ENCODE results near the gene SERPINH1. TPM values are rescaled to one million over a fixed set of nuclear protein-coding genes. Genes with fewer than 3 reads are reported as not detected.

The SERPINH1 gene
- total and polyA plus RNA-seq, 3 donors from 2014 or later, result 92.2 to 178 (median 122) TPM

GRCh38 chr11:75578977-75579376 lies 16.9 kb downstream of the SERPINH1 start:
- no peaks in the 10 kb centered on the region for H3K36me3 ChIP-seq (ENCODE audit: low read depth, missing control alignments)
- intact Hi-C loops (cut with DNase I; ENCODE audit: low total_unique reads), result no loop called here
- no peak overlapping the region for H3K27ac ChIP-seq
- H3K4me3 ChIP-seq, result no peak overlapping the region
- no peak for TF ChIP-seq POLR2A (IDR thresholded peaks at IDR 0.05)
- TF ChIP-seq, protein P1, sequence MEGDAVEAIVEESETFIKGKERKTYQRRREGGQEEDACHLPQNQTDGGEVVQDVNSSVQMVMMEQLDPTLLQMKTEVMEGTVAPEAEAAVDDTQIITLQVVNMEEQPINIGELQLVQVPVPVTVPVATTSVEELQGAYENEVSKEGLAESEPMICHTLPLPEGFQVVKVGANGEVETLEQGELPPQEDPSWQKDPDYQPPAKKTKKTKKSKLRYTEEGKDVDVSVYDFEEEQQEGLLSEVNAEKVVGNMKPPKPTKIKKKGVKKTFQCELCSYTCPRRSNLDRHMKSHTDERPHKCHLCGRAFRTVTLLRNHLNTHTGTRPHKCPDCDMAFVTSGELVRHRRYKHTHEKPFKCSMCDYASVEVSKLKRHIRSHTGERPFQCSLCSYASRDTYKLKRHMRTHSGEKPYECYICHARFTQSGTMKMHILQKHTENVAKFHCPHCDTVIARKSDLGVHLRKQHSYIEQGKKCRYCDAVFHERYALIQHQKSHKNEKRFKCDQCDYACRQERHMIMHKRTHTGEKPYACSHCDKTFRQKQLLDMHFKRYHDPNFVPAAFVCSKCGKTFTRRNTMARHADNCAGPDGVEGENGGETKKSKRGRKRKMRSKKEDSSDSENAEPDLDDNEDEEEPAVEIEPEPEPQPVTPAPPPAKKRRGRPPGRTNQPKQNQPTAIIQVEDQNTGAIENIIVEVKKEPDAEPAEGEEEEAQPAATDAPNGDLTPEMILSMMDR (IDR thresholded peaks at IDR 0.05), result no peak
- H3K4me1 ChIP-seq, result peaks cover 9% of the 10 kb centered on the region
- no peaks in the 10 kb centered on the region for H3K27me3 ChIP-seq
- DNase-seq, result no peak
- WGBS, 2 donors, result 17 to 21% methylated on average over 1 of the region's 1 CpG
- no peaks in the 10 kb centered on the region for H3K9me3 ChIP-seq

DNA sequence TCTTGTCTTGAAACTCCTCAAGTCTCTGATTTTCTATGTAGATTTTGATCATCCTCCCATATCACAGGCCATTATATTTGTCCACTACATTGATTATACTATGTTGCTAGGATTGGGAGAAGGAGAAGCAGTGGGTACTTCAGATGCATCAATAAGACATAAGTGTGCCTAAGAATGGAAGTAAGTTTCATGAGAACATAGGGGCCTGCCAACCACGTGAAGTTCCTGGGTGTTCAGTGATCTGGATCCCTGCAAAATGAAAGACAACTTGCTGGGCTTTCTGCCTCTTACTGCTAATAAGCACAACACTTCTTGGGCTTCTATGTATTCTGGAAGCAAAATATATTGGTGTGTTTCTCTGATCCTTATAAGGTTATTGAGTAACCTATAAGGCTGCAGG lies 17.8 kb downstream of the SERPINH1 start:
- no peaks in the 10 kb centered on the region for H3K27me3 ChIP-seq
- DNase-seq, result no peak
- 75 to 76% methylated on average over 1 of the region's 1 CpG for WGBS, 2 donors
- no peak overlapping the region for H3K4me3 ChIP-seq
- no peaks in the 10 kb centered on the region for H3K9me3 ChIP-seq
- H3K4me1 ChIP-seq, result peaks cover 16% of the 10 kb centered on the region
- no peaks in the 10 kb centered on the region for H3K36me3 ChIP-seq (ENCODE audit: low read depth, missing control alignments)
- no peak for TF ChIP-seq POLR2A (IDR thresholded peaks at IDR 0.05)
- TF ChIP-seq, protein P1 (IDR thresholded peaks at IDR 0.05), result no peak
- no peak overlapping the region for H3K27ac ChIP-seq
- intact Hi-C loops (cut with DNase I; ENCODE audit: low total_unique reads), result no loop called here

DNA sequence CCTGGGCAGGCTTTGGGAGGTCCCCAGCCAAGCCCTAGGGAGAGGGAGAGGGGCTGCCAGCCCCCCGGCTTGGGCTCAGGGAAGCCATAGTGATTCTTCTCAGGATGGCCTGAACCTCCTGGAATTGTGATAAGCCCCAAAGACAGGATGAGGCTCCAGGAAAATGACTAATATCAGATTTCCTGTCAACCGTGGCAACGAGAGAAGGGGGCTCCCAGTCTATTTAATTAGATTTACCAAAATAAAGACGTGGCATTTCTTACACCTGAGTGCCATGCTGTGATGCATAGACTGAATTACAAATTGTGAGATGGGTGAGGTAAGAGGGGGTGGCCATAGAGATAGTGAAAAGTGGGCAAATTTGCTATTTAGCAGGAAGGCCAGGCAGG lies 20.4 kb downstream of the SERPINH1 start:
- no peak for TF ChIP-seq POLR2A (IDR thresholded peaks at IDR 0.05)
- TF ChIP-seq, protein P1 (IDR thresholded peaks at IDR 0.05), result no peak
- intact Hi-C loops (cut with DNase I; ENCODE audit: low total_unique reads), result no loop called here
- 29 to 49% methylated on average over 4 of the region's 4 CpGs for whole genome bisulfite sequencing, 2 donors
- H3K4me1 ChIP-seq, result peaks cover 12% of the 10 kb centered on the region
- H3K27me3 ChIP-seq, result no peaks in the 10 kb centered on the region
- no peak for DNase-seq
- H3K4me3 ChIP-seq, result peak overlapping the region; percentile 68 to 71
- no peaks in the 10 kb centered on the region for H3K9me3 ChIP-seq
- H3K27ac ChIP-seq, result peak overlapping the region; percentile 93 to 98
- no peaks in the 10 kb centered on the region for H3K36me3 ChIP-seq (ENCODE audit: low read depth, missing control alignments)

- peak; percentile 60 for DNase-seq
- Histone ChIP-seq H3K36me3 (ENCODE audit: low read depth, missing control alignments) (no peaks in the 10 kb centered on the region), H3K9me3 (no peaks in the 10 kb centered on the region), H3K27me3 (no peaks in the 10 kb centered on the region), H3K4me3 (peak overlapping the region; percentile 68 to 71), H3K4me1 (peaks cover 12% of the 10 kb centered on the region), H3K27ac (peak overlapping the region; percentile 93 to 98)
- WGBS, 2 donors, result 0 to 1% methylated on average over 27 to 37 of the region's 68 CpGs
- intact Hi-C loops (cut with DNase I; ENCODE audit: low total_unique reads), result no loop called here
- TF ChIP-seq, protein P1 (IDR thresholded peaks at IDR 0.05), result peak; percentile 24 to 54 (median 37)
- TF ChIP-seq POLR2A (IDR thresholded peaks at IDR 0.05), result peak; percentile 5
Measured at GRCh38 chr11:75582895-75583717, 21.1 kb downstream of the SERPINH1 start.

Measured in testis (tissue), 3 donors.